MCF 10A (cell line): Measurements from ENCODE around the gene ABHD3. TPM values are rescaled to one million over a fixed set of nuclear protein-coding genes. Genes with fewer than 3 reads are reported as not detected.
A peak's percentile ranks its signal among the peaks of the same experiment; 100 is the strongest.
"Not testable (repeated sequence)": the region's sequence is repeated elsewhere in the genome, so short reads cannot be mapped to it uniquely, and the experiment has no call there.

ENCODE experiments used
- BruUV-seq: library from RNA; stranded (reverse); fragments of 400-500 nt; replicated peaks from 2 replicates; lab custom pipeline; 2021; lab: Mats Ljungman, UMichigan
- CTCF ChIA-PET: fragments of 300-600 bp; sonication (Branson Sonifier 250); formaldehyde crosslinking; extraction: SDS; loops from one replicate; lab custom pipeline; 2021; ENCODE audit warnings: antibody characterized with exemption, inconsistent platforms; lab: Yijun Ruan, JAX
- POLR2A ChIA-PET: fragments of 300-600, 350-650 bp; sonication (Branson Sonifier 250); formaldehyde crosslinking; extraction: SDS; loops from one replicate; lab custom pipeline; 2020; ENCODE audit warnings: antibody characterized with exemption, inconsistent platforms; lab: Yijun Ruan, JAX
- DNase-seq: peaks from one replicate; pipeline ENCODE4 v3.0.0-alpha.2; 2018; ENCODE audit not compliant: unreplicated experiment
- H3K27ac Mint-ChIP-seq: one replicate; pipeline ENCODE4 v1.8.0; 2022; ENCODE audit warnings: mild to moderate bottlenecking, low read depth, mixed read lengths; ENCODE audit not compliant: unreplicated experiment
- H3K27me3 Mint-ChIP-seq: one replicate; pipeline ENCODE4 v1.8.0; 2022; ENCODE audit warnings: mixed read lengths; ENCODE audit not compliant: insufficient read depth, unreplicated experiment
- H3K36me3 Mint-ChIP-seq: one replicate; pipeline ENCODE4 v1.8.0; 2022; ENCODE audit warnings: mild to moderate bottlenecking, moderate library complexity, mixed read lengths; ENCODE audit not compliant: insufficient read depth, unreplicated experiment
- H3K4me1 Mint-ChIP-seq: one replicate; pipeline ENCODE4 v1.8.0; 2022; ENCODE audit warnings: mixed read lengths; ENCODE audit not compliant: insufficient read depth, unreplicated experiment
- H3K4me3 Mint-ChIP-seq: one replicate; pipeline ENCODE4 v1.8.0; 2022; ENCODE audit warnings: mild to moderate bottlenecking, moderate library complexity, mixed read lengths; ENCODE audit not compliant: unreplicated experiment
- H3K9me3 Mint-ChIP-seq: one replicate; pipeline ENCODE4 v1.8.0; 2022; ENCODE audit warnings: mixed read lengths; ENCODE audit not compliant: unreplicated experiment
- CTCF ChIP-seq: fragments of 200-600 bp; IDR thresholded peaks from one replicate; pipeline ENCODE4 v1.8.0; 2022; ENCODE audit warnings: antibody characterized with exemption, mild to moderate bottlenecking; ENCODE audit not compliant: unreplicated experiment
- intact Hi-C: fragments of 100-400 bp; cut with micrococcal nuclease; formaldehyde crosslinking; loops from 2 replicates; pipeline ENCODE4 v1.14.1; 2022
- total RNA-seq: library from RNA; stranded (reverse); gene quantifications from 2 replicates; pipeline ENCODE4 v1.2.3, GENCODE V29; 2022

ABHD3 gene
- total RNA-seq, 1 experiment from 2014 or later, result 2.9 TPM

GRCh38 chr18:21636769-21637168 is 67.8 kb downstream of the ABHD3 start:
- Mint-ChIP-seq H3K27me3 (no peaks in the 10 kb centered on the region), H3K9me3 (no peaks in the 10 kb centered on the region), H3K4me3 (no peak overlapping the region), H3K36me3 (peaks cover 40% of the 10 kb centered on the region), H3K27ac (no peak overlapping the region), H3K4me1 (peaks cover 12% of the 10 kb centered on the region)
- TF ChIP-seq CTCF, result no peak
- DNase-seq, result peak; percentile 48
- intact Hi-C loops, result loop anchor here (5.0 to 10.0 kb wide), 2 partner anchors 66 to 218 kb away; partner anchors contain the start of gene ABHD3
- CTCF ChIA-PET, result interaction anchor here (0.6 kb wide), 1 partner anchor 42 kb away, joined by 6 read pairs; no protein-coding TSS in a partner anchor
- BruUV-seq, result no TSS peak
- POLR2A ChIA-PET, result interaction anchor here (1.0 to 1.6 kb wide), 2 partner anchors 24 to 66 kb away, joined by 3 to 4 read pairs; partner anchors contain the start of gene SNRPD1

- no TSS peak for BruUV-seq
- DNase-seq, result no peak
- H3K4me1 Mint-ChIP-seq, result peaks cover 12% of the 10 kb centered on the region
- peaks cover 53% of the 10 kb centered on the region for H3K36me3 Mint-ChIP-seq
- intact Hi-C loops, result loop anchor here (5.0 to 10.0 kb wide), 2 partner anchors 68 to 220 kb away; partner anchors contain the start of gene ABHD3
- H3K4me3 Mint-ChIP-seq, result no peak overlapping the region
- H3K9me3 Mint-ChIP-seq, result no peaks in the 10 kb centered on the region
- POLR2A ChIA-PET, result interaction anchor here (1.3 kb wide), 1 partner anchor 35 kb away, joined by 4 read pairs; the partner anchor contains the start of gene ESCO1
- H3K27ac Mint-ChIP-seq, result no peak overlapping the region
- no peaks in the 10 kb centered on the region for H3K27me3 Mint-ChIP-seq
- no peak for TF ChIP-seq CTCF
- CTCF ChIA-PET, result interaction anchor here (1.6 kb wide), 1 partner anchor 23 kb away, joined by 4 read pairs; the partner anchor contains the start of gene SNRPD1
Measured at GRCh38 chr18:21634588-21635199, 69.9 kb downstream of the ABHD3 start.

GRCh38 chr18:21632393-21632792 is 72.2 kb downstream of the ABHD3 start:
- BruUV-seq, result no TSS peak
- no peak overlapping the region for H3K4me3 Mint-ChIP-seq
- intact Hi-C loops, result loop anchor here (10.0 kb wide), 1 partner anchor 222 kb away; no protein-coding TSS in a partner anchor
- POLR2A ChIA-PET, result interaction anchor here (0.6 to 1.9 kb wide), 3 partner anchors 32 to 1311 kb away, joined by 3 to 11 read pairs (median 4); partner anchors contain the start of gene ESCO1
- no peak for DNase-seq
- H3K4me1 Mint-ChIP-seq, result no peaks in the 10 kb centered on the region
- CTCF ChIA-PET, result interaction anchor here (0.6 to 1.4 kb wide), 10 partner anchors 10 to 623 kb away, joined by 3 to 7 read pairs (median 4); no protein-coding TSS in a partner anchor
- H3K27ac Mint-ChIP-seq, result no peak overlapping the region
- no peak for TF ChIP-seq CTCF
- peaks cover 75% of the 10 kb centered on the region for H3K36me3 Mint-ChIP-seq
- H3K27me3 Mint-ChIP-seq, result no peaks in the 10 kb centered on the region
- no peaks in the 10 kb centered on the region for H3K9me3 Mint-ChIP-seq

GRCh38 chr18:21629089-21629832 is 75.3 kb downstream of the ABHD3 start:
- POLR2A ChIA-PET, result interaction anchor here (0.6 to 1.5 kb wide), 3 partner anchors 9 to 111 kb away, joined by 3 read pairs; partner anchors contain the start of gene MIB1
- no peak for DNase-seq
- Mint-ChIP-seq H3K36me3 (peaks cover 93% of the 10 kb centered on the region), H3K9me3 (no peaks in the 10 kb centered on the region), H3K27me3 (no peaks in the 10 kb centered on the region), H3K4me1 (no peaks in the 10 kb centered on the region), H3K4me3 (no peak overlapping the region), H3K27ac (no peak overlapping the region)
- no TSS peak for BruUV-seq
- CTCF ChIA-PET, result interaction anchor here (0.7 kb wide), 1 partner anchor 12 kb away, joined by 3 read pairs; no protein-coding TSS in a partner anchor
- TF ChIP-seq CTCF, result no peak
- intact Hi-C loops, result no loop called here

- H3K36me3 Mint-ChIP-seq, result peaks cover 78% of the 10 kb centered on the region
- H3K9me3 Mint-ChIP-seq, H3K4me3 Mint-ChIP-seq, DNase-seq, H3K4me1 Mint-ChIP-seq, H3K27me3 Mint-ChIP-seq, intact Hi-C loops, H3K27ac Mint-ChIP-seq, BruUV-seq: not testable (repeated sequence)
- ChIA-PET POLR2A (interaction anchor here (0.6 kb wide), 1 partner anchor 9 kb away, joined by 3 read pairs; no protein-coding TSS in a partner anchor), CTCF (interaction anchor here (1.0 kb wide), 1 partner anchor 9 kb away, joined by 5 read pairs; the partner anchor contains the start of gene SNRPD1)
Measured at GRCh38 chr18:21621640-21622039, 82.9 kb downstream of the ABHD3 start.
